ENCODE measurements around the gene CYTH4. TPM values are rescaled to one million over a fixed set of nuclear protein-coding genes. Genes with fewer than 3 reads are reported as not detected.
"Not testable (repeated sequence)": the region's sequence is repeated elsewhere in the genome, so short reads cannot be mapped to it uniquely, and the experiment has no call there.

CYTH4 gene
- total RNA-seq, 4 donors from 2014 or later = 0.55 to 4.3 (median 2.7) TPM

GRCh38 chr22:37245740-37246139 lies 36.6 kb upstream of the CYTH4 start:
- peaks cover 48% of the 10 kb centered on the region for H3K27me3 ChIP-seq
- TF ChIP-seq POLR2AphosphoS5 (IDR thresholded peaks at IDR 0.05) (no peak), POLR2A (IDR thresholded peaks at IDR 0.05) (no peak), EP300 (IDR thresholded peaks at IDR 0.05) (no peak), CTCF (IDR thresholded peaks at IDR 0.05) (no peak)
- H3K36me3 ChIP-seq = no peaks in the 10 kb centered on the region
- 70% methylated on average over 6 of the region's 6 CpGs for WGBS
- peaks cover 12% of the 10 kb centered on the region for H3K4me1 ChIP-seq
- no peak for DNase-seq (ENCODE audit: low spot score in 2 of 2)
- H3K4me3 ChIP-seq = no peak overlapping the region
- H3K27ac ChIP-seq = no peak overlapping the region
- no peaks in the 10 kb centered on the region for H3K9me3 ChIP-seq

- Histone ChIP-seq H3K9me3 (no peaks in the 10 kb centered on the region), H3K27me3 (peaks cover 28% of the 10 kb centered on the region), H3K36me3 (no peaks in the 10 kb centered on the region), H3K27ac (no peak overlapping the region), H3K4me1 (peaks cover 12% of the 10 kb centered on the region), H3K4me3 (no peak overlapping the region)
- WGBS = 61% methylated on average over 6 of the region's 6 CpGs
- DNase-seq (ENCODE audit: low spot score in 2 of 2) = no peak
- no peak for TF ChIP-seq EP300 (IDR thresholded peaks at IDR 0.05)
- TF ChIP-seq POLR2A (IDR thresholded peaks at IDR 0.05) = no peak
- no peak for TF ChIP-seq POLR2AphosphoS5 (IDR thresholded peaks at IDR 0.05)
- TF ChIP-seq CTCF (IDR thresholded peaks at IDR 0.05) = no peak
Observed at GRCh38 chr22:37248251-37248650, 34.1 kb upstream of the CYTH4 start.

- Histone ChIP-seq H3K9me3 (no peaks in the 10 kb centered on the region), H3K27me3 (peaks cover 26% of the 10 kb centered on the region), H3K36me3 (no peaks in the 10 kb centered on the region), H3K27ac (no peak overlapping the region), H3K4me3 (no peak overlapping the region), H3K4me1 (no peaks in the 10 kb centered on the region)
- DNase-seq (ENCODE audit: low spot score in 2 of 2) = peak in 1 of 2 donors; percentile 59
- WGBS = 76% methylated on average over 12 of the region's 12 CpGs
- TF ChIP-seq POLR2A (IDR thresholded peaks at IDR 0.05) (no peak), EP300 (IDR thresholded peaks at IDR 0.05) (no peak)
Observed at GRCh38 chr22:37249986-37250385, 32.3 kb upstream of the CYTH4 start.

- not testable (repeated sequence) for H3K36me3 ChIP-seq; H3K4me3 ChIP-seq; H3K27ac ChIP-seq; H3K9me3 ChIP-seq; DNase-seq (ENCODE audit: low spot score in 2 of 2); H3K4me1 ChIP-seq
- peaks cover 39% of the 10 kb centered on the region for H3K27me3 ChIP-seq
- WGBS = 84% methylated on average over 8 of the region's 8 CpGs
Observed at GRCh38 chr22:37251836-37252235, 30.5 kb upstream of the CYTH4 start.

- 65% methylated on average over 7 of the region's 7 CpGs for WGBS
- peaks cover 52% of the 10 kb centered on the region for H3K27me3 ChIP-seq
- no peaks in the 10 kb centered on the region for H3K36me3 ChIP-seq
- no peak overlapping the region for H3K4me3 ChIP-seq
- TF ChIP-seq POLR2AphosphoS5 (IDR thresholded peaks at IDR 0.05) = no peak
- no peak for TF ChIP-seq CTCF (IDR thresholded peaks at IDR 0.05)
- no peak for TF ChIP-seq EP300 (IDR thresholded peaks at IDR 0.05)
- H3K27ac ChIP-seq = no peak overlapping the region
- H3K4me1 ChIP-seq = no peaks in the 10 kb centered on the region
- H3K9me3 ChIP-seq = no peaks in the 10 kb centered on the region
- no peak for DNase-seq (ENCODE audit: low spot score in 2 of 2)
Observed at GRCh38 chr22:37253126-37253660, 29.1 kb upstream of the CYTH4 start.

GRCh38 chr22:37254209-37254866 lies 28.0 kb upstream of the CYTH4 start:
- WGBS = 71% methylated on average over 5 of the region's 5 CpGs
- no peaks in the 10 kb centered on the region for H3K36me3 ChIP-seq
- DNase-seq (ENCODE audit: low spot score in 2 of 2) = no peak
- no peak overlapping the region for H3K27ac ChIP-seq
- H3K4me1 ChIP-seq = peaks cover 5% of the 10 kb centered on the region
- no peaks in the 10 kb centered on the region for H3K9me3 ChIP-seq
- no peak for TF ChIP-seq CTCF (IDR thresholded peaks at IDR 0.05)
- TF ChIP-seq EP300 (IDR thresholded peaks at IDR 0.05) = no peak
- no peak for TF ChIP-seq POLR2A (IDR thresholded peaks at IDR 0.05)
- TF ChIP-seq POLR2AphosphoS5 (IDR thresholded peaks at IDR 0.05) = no peak
- no peak overlapping the region for H3K4me3 ChIP-seq
- H3K27me3 ChIP-seq = peaks cover 64% of the 10 kb centered on the region
